ENCODE data around the gene ATP6V0A4. TPM values are rescaled to one million over a fixed set of nuclear protein-coding genes. Genes with fewer than 3 reads are reported as not detected.

Gene ATP6V0A4
- total RNA-seq, 4 donors from 2014 or later, result 6.0 to 34.1 (median 19.6) TPM

DNA sequence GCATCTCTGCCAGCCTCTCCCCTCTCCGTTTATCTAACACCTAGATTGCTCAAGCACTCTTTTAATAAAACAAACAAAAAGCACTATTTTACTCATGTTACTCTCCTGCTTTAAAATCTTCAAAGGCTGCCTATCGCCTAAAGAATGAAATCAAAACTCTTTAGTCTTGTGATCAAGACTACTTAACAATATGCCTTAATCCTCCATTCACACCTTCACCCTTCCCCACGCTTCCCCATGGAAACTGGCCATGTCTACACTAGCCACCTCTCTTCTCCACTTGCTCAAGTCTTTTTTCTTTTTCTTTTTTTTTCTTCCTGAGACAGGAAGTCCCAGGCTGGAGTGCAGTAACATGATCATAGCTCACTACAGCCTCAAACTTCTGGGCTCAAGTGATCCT is 48.0 kb downstream of the ATP6V0A4 start:
- H3K4me3 ChIP-seq (ENCODE audit: low read depth, poor library complexity, severe bottlenecking), result no peak overlapping the region
- WGBS, 2 donors, result 70 to 73% methylated on average over 3 of the region's 3 CpGs
- intact Hi-C loops (cut with DNase I; ENCODE audit: low total_unique reads), result no loop called here
- DNase-seq (ENCODE audit: low spot score in 2 of 2), result no peak
- TF ChIP-seq POLR2A (IDR thresholded peaks at IDR 0.05), result no peak
- TF ChIP-seq, protein P1, sequence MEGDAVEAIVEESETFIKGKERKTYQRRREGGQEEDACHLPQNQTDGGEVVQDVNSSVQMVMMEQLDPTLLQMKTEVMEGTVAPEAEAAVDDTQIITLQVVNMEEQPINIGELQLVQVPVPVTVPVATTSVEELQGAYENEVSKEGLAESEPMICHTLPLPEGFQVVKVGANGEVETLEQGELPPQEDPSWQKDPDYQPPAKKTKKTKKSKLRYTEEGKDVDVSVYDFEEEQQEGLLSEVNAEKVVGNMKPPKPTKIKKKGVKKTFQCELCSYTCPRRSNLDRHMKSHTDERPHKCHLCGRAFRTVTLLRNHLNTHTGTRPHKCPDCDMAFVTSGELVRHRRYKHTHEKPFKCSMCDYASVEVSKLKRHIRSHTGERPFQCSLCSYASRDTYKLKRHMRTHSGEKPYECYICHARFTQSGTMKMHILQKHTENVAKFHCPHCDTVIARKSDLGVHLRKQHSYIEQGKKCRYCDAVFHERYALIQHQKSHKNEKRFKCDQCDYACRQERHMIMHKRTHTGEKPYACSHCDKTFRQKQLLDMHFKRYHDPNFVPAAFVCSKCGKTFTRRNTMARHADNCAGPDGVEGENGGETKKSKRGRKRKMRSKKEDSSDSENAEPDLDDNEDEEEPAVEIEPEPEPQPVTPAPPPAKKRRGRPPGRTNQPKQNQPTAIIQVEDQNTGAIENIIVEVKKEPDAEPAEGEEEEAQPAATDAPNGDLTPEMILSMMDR (IDR thresholded peaks at IDR 0.05), result no peak

- DNase-seq (ENCODE audit: low spot score in 2 of 2), result no peak
- TF ChIP-seq, protein P1 (IDR thresholded peaks at IDR 0.05), result no peak
- TF ChIP-seq POLR2A (IDR thresholded peaks at IDR 0.05), result no peak
- WGBS, 2 donors, result 73 to 81% methylated on average over 6 of the region's 6 CpGs
- intact Hi-C loops (cut with DNase I; ENCODE audit: low total_unique reads), result no loop called here
- no peak overlapping the region for H3K4me3 ChIP-seq (ENCODE audit: low read depth, poor library complexity, severe bottlenecking)
Measured at GRCh38 chr7:138748666-138749065, 49.3 kb downstream of the ATP6V0A4 start.

DNA sequence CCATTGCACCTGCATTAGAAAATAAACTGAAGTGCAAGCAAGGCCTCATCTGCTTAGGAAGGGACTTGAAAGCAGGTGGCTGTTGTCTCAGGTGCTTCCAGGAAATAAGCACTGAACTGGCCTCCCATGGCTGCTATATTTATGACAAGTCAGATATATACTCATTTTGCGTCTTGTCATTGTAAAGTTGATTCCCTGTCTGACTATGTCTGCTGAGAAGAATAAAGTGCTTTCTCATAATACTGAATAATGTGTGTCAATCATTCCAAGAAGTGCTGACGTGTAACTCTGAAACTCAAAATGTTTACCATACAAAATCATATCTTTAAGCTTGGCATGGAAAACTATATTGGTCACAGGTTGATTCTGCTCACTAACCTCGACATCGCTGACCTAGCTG is 51.9 kb downstream of the ATP6V0A4 start:
- TF ChIP-seq POLR2A (IDR thresholded peaks at IDR 0.05), result no peak
- TF ChIP-seq, protein P1 (IDR thresholded peaks at IDR 0.05), result no peak
- no peak overlapping the region for H3K4me3 ChIP-seq (ENCODE audit: low read depth, poor library complexity, severe bottlenecking)
- WGBS, 2 donors, result 72 to 81% methylated on average over 4 of the region's 4 CpGs
- intact Hi-C loops (cut with DNase I; ENCODE audit: low total_unique reads), result no loop called here
- DNase-seq (ENCODE audit: low spot score in 2 of 2), result no peak

DNA sequence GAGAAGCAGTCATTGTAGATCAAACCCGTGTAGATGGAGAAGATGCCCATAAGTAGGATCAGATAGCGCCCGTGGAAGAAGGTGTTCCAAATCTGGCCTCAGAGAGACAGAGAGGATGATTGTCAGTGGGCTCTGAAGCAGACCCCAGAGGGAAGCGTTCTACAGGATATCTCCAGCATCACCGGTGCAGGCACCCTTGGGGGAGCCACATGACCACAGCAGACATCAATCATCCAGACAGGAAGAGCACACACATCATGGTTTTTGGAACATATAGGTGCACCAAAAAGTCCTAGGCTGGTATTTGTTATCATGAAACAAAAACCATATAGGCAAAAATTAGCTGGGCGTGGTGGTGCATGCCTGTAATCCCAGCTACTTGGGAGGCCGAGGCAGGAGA is 52.8 kb downstream of the ATP6V0A4 start:
- TF ChIP-seq, protein P1 (IDR thresholded peaks at IDR 0.05), result no peak
- no peak for TF ChIP-seq POLR2A (IDR thresholded peaks at IDR 0.05)
- no peak overlapping the region for H3K4me3 ChIP-seq (ENCODE audit: low read depth, poor library complexity, severe bottlenecking)
- 89 to 91% methylated on average over 7 of the region's 7 CpGs for WGBS, 2 donors
- DNase-seq (ENCODE audit: low spot score in 2 of 2), result no peak
- intact Hi-C loops (cut with DNase I; ENCODE audit: low total_unique reads), result no loop called here

GRCh38 chr7:138741453-138741735 is 56.6 kb downstream of the ATP6V0A4 start:
- no peak overlapping the region for H3K4me3 ChIP-seq (ENCODE audit: low read depth, poor library complexity, severe bottlenecking)
- no peak for DNase-seq (ENCODE audit: low spot score in 2 of 2)
- intact Hi-C loops (cut with DNase I; ENCODE audit: low total_unique reads), result no loop called here
- 80 to 92% methylated on average over 5 of the region's 5 CpGs for WGBS, 2 donors
- TF ChIP-seq POLR2A (IDR thresholded peaks at IDR 0.05), result no peak
- TF ChIP-seq, protein P1 (IDR thresholded peaks at IDR 0.05), result no peak

DNA sequence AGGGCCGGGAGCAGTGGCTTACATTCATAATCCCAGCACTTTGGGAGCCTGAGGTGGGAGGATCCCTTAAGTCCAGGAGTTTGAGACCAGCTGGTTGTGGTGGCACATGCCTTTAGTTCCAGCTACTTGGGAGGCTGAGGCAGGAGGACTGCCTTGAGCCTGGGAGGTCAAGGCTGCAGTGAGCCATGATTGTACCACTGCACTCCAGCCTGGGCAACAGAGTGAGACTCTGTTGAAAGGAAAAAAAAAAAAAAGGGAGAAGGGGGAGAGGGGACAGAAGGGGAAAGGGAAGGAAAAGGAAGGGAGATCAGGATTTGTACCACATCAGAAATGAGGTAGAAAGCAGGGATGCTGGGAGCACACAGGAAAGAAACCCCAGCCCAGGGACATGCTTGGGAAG is 58.1 kb downstream of the ATP6V0A4 start:
- no peak for DNase-seq (ENCODE audit: low spot score in 2 of 2)
- WGBS, 2 donors, result 82 to 94% methylated on average over 1 of the region's 1 CpG
- H3K4me3 ChIP-seq (ENCODE audit: low read depth, poor library complexity, severe bottlenecking), result no peak overlapping the region
- intact Hi-C loops (cut with DNase I; ENCODE audit: low total_unique reads), result loop anchor here (10.0 kb wide), 2 partner anchors 715 to 835 kb away; no protein-coding TSS in a partner anchor
- TF ChIP-seq, protein P1 (IDR thresholded peaks at IDR 0.05), result no peak
- TF ChIP-seq POLR2A (IDR thresholded peaks at IDR 0.05), result no peak

Measured in lower leg skin (tissue), 4 donors.